Upper lobe of left lung (tissue), 6 donors: Measurements from ENCODE around the gene COL9A3. TPM values are rescaled to one million over a fixed set of nuclear protein-coding genes. Genes with fewer than 3 reads are reported as not detected.
"Not testable (repeated sequence)": the region's sequence is repeated elsewhere in the genome, so short reads cannot be mapped to it uniquely, and the experiment has no call there.

Experiments
- ATAC-seq, 2 donors: fragments of 200-7000 bp; cut with Tn5 transposase; one replicate each; pipeline ENCODE4 v1.9.1; 2022; ENCODE audit warnings: mild to moderate bottlenecking in 2 of 2, moderate library complexity in 2 of 2; ENCODE audit not compliant: low FRiP score in 2 of 2
- DNase-seq, 2 donors: peaks; one replicate each; pipeline ENCODE4 v3.0.0-alpha.2; 2019 to 2020
- H3K27ac ChIP-seq, 4 donors: fragments of 200-600 bp; sonication (generic); one replicate each; pipeline ENCODE4 v1.5.1; 2016 to 2019
- H3K27me3 ChIP-seq, 4 donors: fragments of 200-600 bp; sonication (generic); one replicate each; pipeline ENCODE4 v1.5.1; 2017 to 2019
- H3K36me3 ChIP-seq, 4 donors: fragments of 200-600 bp; sonication (generic); one replicate each; pipeline ENCODE4 v1.5.1; 2016 to 2019
- H3K4me1 ChIP-seq, 4 donors: fragments of 200-600 bp; sonication (generic); one replicate each; pipeline ENCODE4 v1.5.1; 2018 to 2019
- H3K4me3 ChIP-seq, 4 donors: fragments of 200-600 bp; sonication (generic); one replicate each; pipeline ENCODE4 v1.5.1; 2017 to 2019; ENCODE audit warnings: mild to moderate bottlenecking in 2 of 4, moderate library complexity in 1 of 4
- H3K9me3 ChIP-seq, 4 donors: fragments of 200-600 bp; sonication (generic); one replicate each; pipeline ENCODE4 v1.5.1; 2018 to 2019
- EP300 ChIP-seq, 4 donors: sonication (generic); formaldehyde crosslinking; IDR thresholded peaks; one replicate each; pipeline ENCODE4 v1.5.1; 2017; ENCODE audit warnings: antibody characterized with exemption in 4 of 4, control low read depth in 2 of 4
- POLR2A ChIP-seq, 4 donors: fragments of 450-650 bp; IDR thresholded peaks; one replicate each; pipeline ENCODE4 v1.5.1; 2016 to 2017; ENCODE audit warnings: antibody characterized with exemption in 4 of 4, mild to moderate bottlenecking in 2 of 4
- POLR2AphosphoS5 ChIP-seq, 2 donors: sonication (generic); formaldehyde crosslinking; IDR thresholded peaks; one replicate each; pipeline ENCODE4 v1.5.1; 2017; ENCODE audit warnings: antibody characterized with exemption in 2 of 2
- WGBS, 2 donors: methylation state at CpG; one replicate each; pipeline ENCODE4 v1.1.5; 2017 to 2018; 5-methylcytosine and 5-hydroxymethylcytosine counted together
- total RNA-seq, 6 donors: library from RNA; depleted of rRNA in 4 of 6; stranded (reverse); fragments of >200 nt in 4 of 6; gene quantifications; one replicate each; pipeline versions ENCODE4 v1.1.0 to v1.2.1, GENCODE V29; 2016 to 2021
- TF ChIP-seq, protein P1 (sequence below), 6 experiments: fragments of 450-650 bp in 4 of 6; fragments of 200-600 bp in 2 of 6; sonication (generic) in 2 of 6; IDR thresholded peaks; one replicate each; pipeline ENCODE4 v1.5.1; 2016 to 2019; ENCODE audit warnings: antibody characterized with exemption in 6 of 6
- donor health status: DM: no; HTN: no; CAD: no; lungs with moderate emphysema.
- donor health status: DM: no; HTN: yes; CAD: no; lungs with severe emphysema.

Gene COL9A3
- total RNA-seq, 6 donors from 2014 or later: 0.57 to 8.4 (median 2.1) TPM; not detected in 1

DNA sequence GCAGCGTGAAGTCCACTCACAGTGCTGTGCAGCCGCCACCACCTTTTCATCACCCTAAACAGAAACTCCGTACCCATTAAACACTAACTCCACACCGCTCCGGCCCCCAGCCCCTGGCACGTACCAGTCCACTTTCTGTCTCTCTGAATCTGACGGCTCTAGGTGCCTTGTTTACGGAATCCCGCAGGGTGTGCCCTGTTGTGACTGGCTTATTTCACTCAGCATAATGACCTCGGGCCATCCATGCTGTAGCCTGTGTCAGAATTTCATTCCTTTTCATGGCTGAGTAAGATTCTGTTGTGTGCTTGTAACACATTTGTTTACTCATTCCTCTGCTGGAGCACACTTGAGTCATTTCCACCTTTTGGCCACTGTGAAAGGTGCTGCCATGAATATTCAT is 26.8 kb downstream of the COL9A3 start:
- 95 to 98% methylated on average over 10 of the region's 10 CpGs for WGBS, 2 donors
- TF ChIP-seq POLR2A (IDR thresholded peaks at IDR 0.05): no peak
- TF ChIP-seq, protein P1, sequence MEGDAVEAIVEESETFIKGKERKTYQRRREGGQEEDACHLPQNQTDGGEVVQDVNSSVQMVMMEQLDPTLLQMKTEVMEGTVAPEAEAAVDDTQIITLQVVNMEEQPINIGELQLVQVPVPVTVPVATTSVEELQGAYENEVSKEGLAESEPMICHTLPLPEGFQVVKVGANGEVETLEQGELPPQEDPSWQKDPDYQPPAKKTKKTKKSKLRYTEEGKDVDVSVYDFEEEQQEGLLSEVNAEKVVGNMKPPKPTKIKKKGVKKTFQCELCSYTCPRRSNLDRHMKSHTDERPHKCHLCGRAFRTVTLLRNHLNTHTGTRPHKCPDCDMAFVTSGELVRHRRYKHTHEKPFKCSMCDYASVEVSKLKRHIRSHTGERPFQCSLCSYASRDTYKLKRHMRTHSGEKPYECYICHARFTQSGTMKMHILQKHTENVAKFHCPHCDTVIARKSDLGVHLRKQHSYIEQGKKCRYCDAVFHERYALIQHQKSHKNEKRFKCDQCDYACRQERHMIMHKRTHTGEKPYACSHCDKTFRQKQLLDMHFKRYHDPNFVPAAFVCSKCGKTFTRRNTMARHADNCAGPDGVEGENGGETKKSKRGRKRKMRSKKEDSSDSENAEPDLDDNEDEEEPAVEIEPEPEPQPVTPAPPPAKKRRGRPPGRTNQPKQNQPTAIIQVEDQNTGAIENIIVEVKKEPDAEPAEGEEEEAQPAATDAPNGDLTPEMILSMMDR (IDR thresholded peaks at IDR 0.05): no peak
- no peak for TF ChIP-seq POLR2AphosphoS5 (IDR thresholded peaks at IDR 0.05)
- TF ChIP-seq EP300 (IDR thresholded peaks at IDR 0.05): no peak

DNA sequence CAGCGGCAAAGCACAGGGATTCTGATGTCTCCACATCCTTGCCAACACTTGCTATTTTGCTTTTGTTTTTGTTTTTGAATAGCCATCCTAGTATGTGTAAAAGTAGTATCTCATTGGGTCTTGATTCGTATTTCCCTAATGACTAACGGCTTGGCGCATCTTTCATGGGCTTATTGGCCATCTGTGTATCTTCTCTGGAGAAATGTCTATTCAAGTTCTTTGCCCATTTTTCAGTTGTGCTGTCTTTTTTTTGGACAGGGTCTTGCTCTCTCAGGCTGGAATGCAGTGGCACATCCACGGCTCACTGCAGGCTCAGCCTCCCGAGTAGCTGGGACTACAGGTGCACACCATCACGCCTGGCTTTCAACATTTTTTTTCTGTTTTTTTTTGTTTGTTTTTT is 27.3 kb downstream of the COL9A3 start:
- Histone ChIP-seq H3K27ac (no peak overlapping the region), H3K36me3 (peaks cover 0 to 6% (median 0%) of the 10 kb centered on the region in 4 donors), H3K4me1 (no peaks in the 10 kb centered on the region), H3K9me3 (no peaks in the 10 kb centered on the region), H3K4me3 (no peak overlapping the region), H3K27me3 (no peaks in the 10 kb centered on the region)
- TF ChIP-seq POLR2AphosphoS5 (IDR thresholded peaks at IDR 0.05): no peak
- TF ChIP-seq POLR2A (IDR thresholded peaks at IDR 0.05): no peak
- no peak for TF ChIP-seq EP300 (IDR thresholded peaks at IDR 0.05)
- TF ChIP-seq, protein P1 (IDR thresholded peaks at IDR 0.05): no peak
- ATAC-seq (no peak), DNase-seq (no peak)
- WGBS, 2 donors: 96 to 97% methylated on average over 7 of the region's 7 CpGs

More for the DNA sequence above, 26.8 kb downstream of the COL9A3 start:
- H3K9me3 ChIP-seq: no peaks in the 10 kb centered on the region
- DNase-seq: no peak
- H3K27ac ChIP-seq: no peak overlapping the region
- no peak overlapping the region for H3K4me3 ChIP-seq
- no peaks in the 10 kb centered on the region for H3K4me1 ChIP-seq
- ATAC-seq: no peak
- H3K36me3 ChIP-seq: peaks cover 0 to 6% (median 0%) of the 10 kb centered on the region in 4 donors
- no peaks in the 10 kb centered on the region for H3K27me3 ChIP-seq

DNA sequence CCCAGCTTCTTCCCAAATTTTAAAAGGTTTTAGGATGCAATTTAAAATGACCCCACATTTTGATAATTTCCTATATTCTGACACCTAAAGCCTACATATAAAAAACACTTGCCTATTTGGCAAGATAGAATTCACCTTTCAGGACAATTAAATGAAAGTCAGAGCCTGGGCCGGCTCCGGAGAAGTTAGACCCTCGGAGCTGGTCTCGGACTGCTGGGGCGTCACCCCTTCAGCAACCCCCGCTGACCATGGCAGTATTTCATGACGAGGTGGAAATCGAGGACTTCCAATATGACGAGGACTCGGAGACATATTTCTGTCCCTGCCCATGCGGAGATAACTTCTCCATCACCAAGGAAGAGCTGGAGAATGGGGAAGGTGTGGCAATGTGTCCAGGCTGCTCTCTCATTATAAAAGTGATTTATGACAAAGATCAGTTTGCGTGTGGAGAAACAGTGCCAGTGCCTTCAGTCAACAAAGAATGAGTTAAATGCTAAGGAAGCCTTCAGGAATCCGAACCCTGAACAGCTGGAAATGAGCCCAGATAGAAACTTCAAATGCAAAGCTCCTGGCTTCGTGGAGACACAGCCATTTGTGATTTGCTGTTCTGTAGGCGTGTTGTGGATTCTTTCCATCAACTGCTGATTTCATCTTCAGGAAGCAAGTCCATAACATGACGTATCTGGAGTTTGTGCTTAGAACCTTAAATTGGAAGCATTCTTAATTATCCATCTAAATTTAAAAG is 28.7 kb downstream of the COL9A3 start:
- ATAC-seq (no peak), DNase-seq (no peak)
- Histone ChIP-seq H3K27ac (no peak overlapping the region), H3K4me1 (no peaks in the 10 kb centered on the region), H3K36me3 (peaks cover 0 to 6% (median 0%) of the 10 kb centered on the region in 4 donors), H3K27me3 (no peaks in the 10 kb centered on the region), H3K9me3 (no peaks in the 10 kb centered on the region), H3K4me3 (no peak overlapping the region)
- no peak for TF ChIP-seq POLR2AphosphoS5 (IDR thresholded peaks at IDR 0.05)
- TF ChIP-seq EP300 (IDR thresholded peaks at IDR 0.05): no peak
- TF ChIP-seq, protein P1 (IDR thresholded peaks at IDR 0.05): no peak
- no peak for TF ChIP-seq POLR2A (IDR thresholded peaks at IDR 0.05)
- 95 to 96% methylated on average over 16 of the region's 16 CpGs for WGBS, 2 donors

DNA sequence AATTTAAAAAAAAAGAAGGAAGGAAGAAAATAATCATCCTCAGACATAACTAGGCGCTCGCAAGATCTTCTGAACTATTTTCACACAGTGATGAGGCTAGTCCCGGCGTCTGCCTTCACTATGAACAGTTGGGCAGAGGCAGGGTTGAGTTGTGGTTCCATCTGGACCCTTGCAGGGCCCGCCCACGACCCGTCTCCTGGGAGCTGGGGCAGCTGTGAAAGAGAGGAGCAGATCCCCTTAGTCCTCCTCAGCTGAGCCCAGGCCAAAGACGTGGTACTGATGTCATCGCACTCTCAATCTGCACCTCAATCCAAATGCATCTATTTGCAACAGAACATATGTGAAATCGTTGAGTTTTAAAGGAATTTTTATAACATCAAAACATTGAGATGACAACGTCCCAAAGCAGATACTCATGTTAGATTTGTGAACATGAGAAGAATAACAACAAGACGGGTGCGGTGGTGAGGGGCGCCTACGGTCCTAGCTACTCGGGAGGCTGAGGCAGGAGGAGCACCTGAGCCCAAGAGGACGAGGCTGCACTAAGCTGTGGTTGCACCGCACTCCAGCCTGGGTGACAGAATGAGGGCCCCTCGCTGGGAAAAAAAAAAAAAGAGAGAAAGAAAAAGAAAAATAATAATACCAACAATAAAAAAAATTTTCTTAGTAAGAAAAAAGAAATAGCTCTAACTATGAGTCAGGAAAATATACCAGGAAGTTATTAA is 29.5 kb downstream of the COL9A3 start:
- no peaks in the 10 kb centered on the region for H3K27me3 ChIP-seq
- ATAC-seq (no peak), DNase-seq (no peak)
- H3K9me3 ChIP-seq: no peaks in the 10 kb centered on the region
- peaks cover 0 to 6% (median 0%) of the 10 kb centered on the region in 4 donors for H3K36me3 ChIP-seq
- no peak for TF ChIP-seq POLR2AphosphoS5 (IDR thresholded peaks at IDR 0.05)
- no peak for TF ChIP-seq POLR2A (IDR thresholded peaks at IDR 0.05)
- TF ChIP-seq, protein P1 (IDR thresholded peaks at IDR 0.05): no peak
- no peak for TF ChIP-seq EP300 (IDR thresholded peaks at IDR 0.05)
- H3K27ac ChIP-seq: no peak overlapping the region
- H3K4me1 ChIP-seq: no peaks in the 10 kb centered on the region
- WGBS, 2 donors: 95 to 97% methylated on average over 19 of the region's 19 CpGs
- no peak overlapping the region for H3K4me3 ChIP-seq

DNA sequence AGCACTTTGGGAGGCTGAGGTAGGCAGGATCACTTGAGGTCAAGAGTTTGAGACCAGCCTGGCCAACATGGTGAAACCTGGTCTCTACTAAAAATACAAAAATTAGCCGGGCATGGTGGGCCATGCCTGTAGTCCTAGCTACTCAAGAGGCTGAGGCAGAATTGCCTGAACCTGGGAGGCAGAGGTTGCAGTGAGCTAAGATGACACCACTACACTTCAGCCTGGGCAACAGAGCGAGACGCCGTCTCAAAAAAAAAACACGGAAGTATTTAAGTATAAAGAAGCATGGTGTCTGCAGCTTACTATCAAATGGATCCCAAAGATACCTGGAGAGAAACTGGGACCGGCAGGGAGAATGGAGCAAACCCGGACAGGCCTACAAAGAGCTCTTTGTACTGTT is 32.1 kb downstream of the COL9A3 start:
- WGBS, 2 donors: 95 to 96% methylated on average over 7 of the region's 7 CpGs
- H3K4me3 ChIP-seq, H3K27me3 ChIP-seq, H3K9me3 ChIP-seq, DNase-seq, ATAC-seq, H3K4me1 ChIP-seq, H3K27ac ChIP-seq: not testable (repeated sequence)
- H3K36me3 ChIP-seq: peaks cover 0 to 23% (median 6%) of the 10 kb centered on the region in 4 donors
